GM23338 (cell line): ENCODE results near the gene IL26. TPM values are rescaled to one million over a fixed set of nuclear protein-coding genes. Genes with fewer than 3 reads are reported as not detected.
"Not testable (repeated sequence)": the region's sequence is repeated elsewhere in the genome, so short reads cannot be mapped to it uniquely, and the experiment has no call there.

ENCODE experiments used
- ATAC-seq: fragments of 200-7000 bp; cut with Tn5 transposase; 3 replicates; pipeline ENCODE4 v1.9.1; 2020
- DNase-seq: peaks from one replicate; pipeline ENCODE4 v3.0.0-alpha.2; 2015; ENCODE audit warnings: low spot score
- H2AFZ ChIP-seq: fragments of 200-600 bp; sonication (generic); 2 replicates; pipeline ENCODE4 v1.8.0; 2016; ENCODE audit warnings: antibody characterized with exemption, mild to moderate bottlenecking, moderate library complexity
- H3F3A ChIP-seq: fragments of 200-600 bp; sonication (generic); replicated peaks from 2 replicates; pipeline ENCODE4 v1.8.0; 2017; ENCODE audit warnings: antibody characterized with exemption, mixed run types, low read depth
- H3K27ac ChIP-seq: fragments of 200-600 bp; sonication (generic); 2 replicates; pipeline ENCODE4 v1.6.1; 2016; ENCODE audit warnings: low read depth
- H3K27me3 ChIP-seq: fragments of 200-600 bp; sonication (generic); 2 replicates; pipeline ENCODE4 v1.8.0; 2016; ENCODE audit warnings: mild to moderate bottlenecking, mixed run types, moderate library complexity; ENCODE audit not compliant: insufficient read depth
- H3K36me3 ChIP-seq: fragments of 200-600 bp; sonication (generic); 2 replicates; pipeline ENCODE4 v1.8.0; 2016; ENCODE audit warnings: mild to moderate bottlenecking; ENCODE audit not compliant: insufficient read depth
- H3K4me1 ChIP-seq: fragments of 200-600 bp; sonication (generic); 2 replicates; pipeline ENCODE4 v1.8.0; 2016; ENCODE audit warnings: mild to moderate bottlenecking, moderate library complexity; ENCODE audit not compliant: insufficient read depth
- H3K4me2 ChIP-seq: fragments of 200-600 bp; sonication (generic); 2 replicates; pipeline ENCODE4 v1.7.1; 2017; ENCODE audit warnings: mixed run types
- H3K4me3 ChIP-seq: fragments of 200-600 bp; sonication (generic); 2 replicates; pipeline ENCODE4 v1.6.1; 2016; ENCODE audit warnings: mixed run types
- H3K79me2 ChIP-seq: fragments of 200-600 bp; sonication (generic); replicated peaks from 2 replicates; pipeline ENCODE4 v1.8.0; 2017; ENCODE audit warnings: mild to moderate bottlenecking; ENCODE audit not compliant: insufficient read depth
- H3K9me2 ChIP-seq: fragments of 200-600 bp; sonication (generic); 2 replicates; pipeline ENCODE4 v1.8.0; 2017; ENCODE audit not compliant: insufficient read depth
- H4K20me1 ChIP-seq: fragments of 200-600 bp; sonication (generic); replicated peaks from 2 replicates; pipeline ENCODE4 v1.8.0; 2017; ENCODE audit warnings: mild to moderate bottlenecking; ENCODE audit not compliant: insufficient read depth
- H3K27ac Mint-ChIP-seq: 2 replicates; pipeline ENCODE4 v1.8.0; 2020; ENCODE audit warnings: inconsistent platforms, mild to moderate bottlenecking, moderate library complexity, mixed read lengths
- H3K27me3 Mint-ChIP-seq: 3 replicates; pipeline ENCODE4 v1.8.0; 2022; ENCODE audit warnings: low read depth, mild to moderate bottlenecking, moderate library complexity, mixed read lengths, inconsistent platforms; ENCODE audit not compliant: insufficient read depth, poor library complexity
- H3K36me3 Mint-ChIP-seq: 3 replicates; pipeline ENCODE4 v1.8.0; 2021; ENCODE audit warnings: low read depth, mild to moderate bottlenecking, inconsistent platforms, moderate library complexity, mixed read lengths
- H3K4me1 Mint-ChIP-seq: 3 replicates; pipeline ENCODE4 v1.8.0; 2020; ENCODE audit warnings: mild to moderate bottlenecking, inconsistent platforms, mixed read lengths
- H3K4me3 Mint-ChIP-seq: 3 replicates; pipeline ENCODE4 v1.8.0; 2021; ENCODE audit warnings: moderate library complexity, mild to moderate bottlenecking, inconsistent platforms, mixed read lengths
- H3K9me3 Mint-ChIP-seq: 3 replicates; pipeline ENCODE4 v1.8.0; 2020; ENCODE audit warnings: moderate library complexity, mild to moderate bottlenecking, inconsistent platforms, mixed read lengths
- POLR2AphosphoS5 ChIP-seq: IDR thresholded peaks from 2 replicates; pipeline ENCODE4 v1.6.1; 2016; ENCODE audit warnings: antibody characterized with exemption, low read depth
- ZNF114 ChIP-seq: fragments of 250-450 bp; sonication (Bioruptor Pico); IDR thresholded peaks from 2 replicates; pipeline ENCODE4 v1.5.0; 2020; ENCODE audit warnings: mild to moderate bottlenecking, moderate library complexity
- ZNF331 ChIP-seq: fragments of 250-450 bp; sonication (Bioruptor Pico); IDR thresholded peaks from 2 replicates; pipeline ENCODE4 v1.5.0; 2020; ENCODE audit warnings: low read depth, mild to moderate bottlenecking, moderate library complexity
- polyA plus RNA-seq: library from polyadenylated mRNA; unstranded; fragments of >200 nt; fragmentation: Nextera tagmentation; extraction: Ambion mirVana; gene quantifications from 2 replicates; pipeline ENCODE4 v1.2.1, GENCODE V29; 2016
- total RNA-seq: library from RNA; depleted of rRNA; stranded (reverse); fragments of >200 nt; shearing (Covaris generic); gene quantifications from 2 replicates; pipeline ENCODE4 v1.2.3, GENCODE V29; 2014
- TF ChIP-seq, protein P1 (sequence below): IDR thresholded peaks from one replicate; pipeline ENCODE4 v1.6.1; 2018; ENCODE audit warnings: antibody characterized with exemption; ENCODE audit not compliant: unreplicated experiment
- TF ChIP-seq, protein P2 (sequence below), 2 experiments: fragments of 200-600 bp in 1 of 2; sonication (generic) in 1 of 2; conservative IDR thresholded peaks; 2 replicates each; pipeline versions ENCODE4 v1.5.1 to v1.6.1; 2016 to 2017; ENCODE audit warnings: antibody characterized with exemption in 2 of 2, low read depth in 2 of 2, mild to moderate bottlenecking in 2 of 2, moderate library complexity in 1 of 2

Gene IL26
- total and polyA plus RNA-seq, 2 experiments from 2014 or later: not detected

DNA sequence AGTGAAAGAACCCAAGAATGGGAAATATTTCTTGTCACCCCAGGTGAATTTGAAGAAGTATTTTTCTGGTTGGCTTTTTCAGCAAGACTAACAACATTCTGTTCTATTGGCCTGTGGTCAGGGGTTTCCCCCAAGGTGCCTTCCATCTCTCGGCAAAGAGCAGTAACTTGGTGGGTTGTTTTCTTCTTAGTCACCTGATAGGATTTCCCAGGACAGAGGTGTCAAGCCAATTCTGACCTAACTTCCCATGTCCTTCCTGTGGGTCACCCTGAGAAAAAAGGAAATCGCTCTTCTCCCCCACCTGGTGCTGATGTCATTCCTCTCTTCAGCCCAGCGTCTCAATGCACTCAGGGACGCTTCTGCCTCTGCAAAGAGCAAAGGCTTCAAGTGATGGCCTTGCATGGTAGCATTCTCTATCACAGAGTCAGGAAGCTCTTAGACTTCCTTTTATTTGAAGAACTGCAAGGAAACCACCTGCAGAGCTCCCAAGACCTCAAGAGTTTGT lies 50.0 kb downstream of the IL26 start (continued):
- TF ChIP-seq, protein P1, sequence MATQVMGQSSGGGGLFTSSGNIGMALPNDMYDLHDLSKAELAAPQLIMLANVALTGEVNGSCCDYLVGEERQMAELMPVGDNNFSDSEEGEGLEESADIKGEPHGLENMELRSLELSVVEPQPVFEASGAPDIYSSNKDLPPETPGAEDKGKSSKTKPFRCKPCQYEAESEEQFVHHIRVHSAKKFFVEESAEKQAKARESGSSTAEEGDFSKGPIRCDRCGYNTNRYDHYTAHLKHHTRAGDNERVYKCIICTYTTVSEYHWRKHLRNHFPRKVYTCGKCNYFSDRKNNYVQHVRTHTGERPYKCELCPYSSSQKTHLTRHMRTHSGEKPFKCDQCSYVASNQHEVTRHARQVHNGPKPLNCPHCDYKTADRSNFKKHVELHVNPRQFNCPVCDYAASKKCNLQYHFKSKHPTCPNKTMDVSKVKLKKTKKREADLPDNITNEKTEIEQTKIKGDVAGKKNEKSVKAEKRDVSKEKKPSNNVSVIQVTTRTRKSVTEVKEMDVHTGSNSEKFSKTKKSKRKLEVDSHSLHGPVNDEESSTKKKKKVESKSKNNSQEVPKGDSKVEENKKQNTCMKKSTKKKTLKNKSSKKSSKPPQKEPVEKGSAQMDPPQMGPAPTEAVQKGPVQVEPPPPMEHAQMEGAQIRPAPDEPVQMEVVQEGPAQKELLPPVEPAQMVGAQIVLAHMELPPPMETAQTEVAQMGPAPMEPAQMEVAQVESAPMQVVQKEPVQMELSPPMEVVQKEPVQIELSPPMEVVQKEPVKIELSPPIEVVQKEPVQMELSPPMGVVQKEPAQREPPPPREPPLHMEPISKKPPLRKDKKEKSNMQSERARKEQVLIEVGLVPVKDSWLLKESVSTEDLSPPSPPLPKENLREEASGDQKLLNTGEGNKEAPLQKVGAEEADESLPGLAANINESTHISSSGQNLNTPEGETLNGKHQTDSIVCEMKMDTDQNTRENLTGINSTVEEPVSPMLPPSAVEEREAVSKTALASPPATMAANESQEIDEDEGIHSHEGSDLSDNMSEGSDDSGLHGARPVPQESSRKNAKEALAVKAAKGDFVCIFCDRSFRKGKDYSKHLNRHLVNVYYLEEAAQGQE: no peak

DNA sequence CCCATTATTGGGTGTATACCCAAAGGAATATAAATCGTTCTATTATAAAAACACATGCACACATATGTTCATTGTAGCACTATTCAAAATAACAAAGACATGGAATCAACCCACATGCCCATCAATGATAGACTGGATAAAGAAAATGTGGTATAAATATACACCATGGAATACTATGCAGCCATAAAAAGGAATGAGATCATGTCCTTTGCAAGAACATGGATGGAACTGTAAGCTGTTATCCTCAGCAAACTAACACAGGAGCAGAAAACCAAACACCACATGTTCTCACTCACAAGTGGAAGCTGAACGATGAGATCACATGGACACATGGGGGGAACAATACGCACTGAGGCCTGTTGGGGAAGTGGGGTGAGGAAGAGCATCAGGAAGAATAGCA lies 50.8 kb downstream of the IL26 start:
- not testable (repeated sequence) for H4K20me1 ChIP-seq, H3K36me3 Mint-ChIP-seq, H3K9me2 ChIP-seq, H3K4me1 ChIP-seq, ATAC-seq, H3K27ac ChIP-seq, H3K4me3 ChIP-seq, H3K4me1 Mint-ChIP-seq, H3K4me3 Mint-ChIP-seq, H2AFZ ChIP-seq, H3K36me3 ChIP-seq, H3K27me3 Mint-ChIP-seq, DNase-seq, H3K4me2 ChIP-seq, H3K9me3 Mint-ChIP-seq, H3F3A ChIP-seq, H3K27me3 ChIP-seq, H3K27ac Mint-ChIP-seq, H3K79me2 ChIP-seq

DNA sequence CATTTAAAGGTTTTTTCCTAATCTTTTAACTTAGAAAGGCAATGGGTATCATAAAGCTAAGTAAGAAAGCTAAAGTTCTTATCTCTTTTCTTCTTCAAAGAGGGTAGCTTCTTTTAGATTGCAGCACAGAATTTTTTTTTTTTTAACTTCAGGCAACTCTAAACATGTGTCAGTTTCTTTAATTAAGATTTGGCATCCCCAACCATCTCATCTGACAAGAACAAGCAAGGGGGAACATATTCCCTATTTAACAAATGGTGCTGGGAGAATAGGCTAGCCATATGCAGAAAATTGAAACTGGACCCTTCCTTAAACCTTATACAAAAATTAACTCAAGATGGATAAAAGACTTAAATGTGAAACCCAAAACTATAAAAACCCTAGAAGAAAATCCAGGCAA lies 51.8 kb downstream of the IL26 start:
- Histone ChIP-seq H3K4me3 (no peak overlapping the region), H3K4me1 (no peaks in the 10 kb centered on the region), H3K27ac (no peak overlapping the region), H3K36me3 (no peaks in the 10 kb centered on the region), H2AFZ (no peak overlapping the region), H3K9me2 (no peaks in the 10 kb centered on the region; the same call in none of the 2 replicates), H3K4me2 (no peak overlapping the region), H3F3A (no peaks in the 10 kb centered on the region), H3K27me3 (no peaks in the 10 kb centered on the region), H3K79me2 (no peaks in the 10 kb centered on the region), H4K20me1 (no peaks in the 10 kb centered on the region)
- H3K36me3 Mint-ChIP-seq: no peaks in the 10 kb centered on the region
- no peak for DNase-seq
- no peaks in the 10 kb centered on the region for H3K27me3 Mint-ChIP-seq
- no peak for ATAC-seq
- H3K4me1 Mint-ChIP-seq: peaks cover 3% of the 10 kb centered on the region; the same call in 1 of the 3 replicates
- no peak overlapping the region for H3K27ac Mint-ChIP-seq
- no peaks in the 10 kb centered on the region for H3K9me3 Mint-ChIP-seq
- no peak overlapping the region for H3K4me3 Mint-ChIP-seq
- TF ChIP-seq POLR2AphosphoS5: no peak
- no peak for TF ChIP-seq ZNF114 (CRISPR knock-in tag)
- no peak for TF ChIP-seq ZNF331
- TF ChIP-seq, protein P2, sequence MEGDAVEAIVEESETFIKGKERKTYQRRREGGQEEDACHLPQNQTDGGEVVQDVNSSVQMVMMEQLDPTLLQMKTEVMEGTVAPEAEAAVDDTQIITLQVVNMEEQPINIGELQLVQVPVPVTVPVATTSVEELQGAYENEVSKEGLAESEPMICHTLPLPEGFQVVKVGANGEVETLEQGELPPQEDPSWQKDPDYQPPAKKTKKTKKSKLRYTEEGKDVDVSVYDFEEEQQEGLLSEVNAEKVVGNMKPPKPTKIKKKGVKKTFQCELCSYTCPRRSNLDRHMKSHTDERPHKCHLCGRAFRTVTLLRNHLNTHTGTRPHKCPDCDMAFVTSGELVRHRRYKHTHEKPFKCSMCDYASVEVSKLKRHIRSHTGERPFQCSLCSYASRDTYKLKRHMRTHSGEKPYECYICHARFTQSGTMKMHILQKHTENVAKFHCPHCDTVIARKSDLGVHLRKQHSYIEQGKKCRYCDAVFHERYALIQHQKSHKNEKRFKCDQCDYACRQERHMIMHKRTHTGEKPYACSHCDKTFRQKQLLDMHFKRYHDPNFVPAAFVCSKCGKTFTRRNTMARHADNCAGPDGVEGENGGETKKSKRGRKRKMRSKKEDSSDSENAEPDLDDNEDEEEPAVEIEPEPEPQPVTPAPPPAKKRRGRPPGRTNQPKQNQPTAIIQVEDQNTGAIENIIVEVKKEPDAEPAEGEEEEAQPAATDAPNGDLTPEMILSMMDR (conservative IDR thresholded peaks at IDR 0.05; ENCODE audit: low read depth in 2 of 2): no peak
- TF ChIP-seq, protein P1: no peak
